ENCODE data around the gene CLINT1.
"Not testable (repeated sequence)": the region's sequence is repeated elsewhere in the genome, so short reads cannot be mapped to it uniquely, and the experiment has no call there.

The CLINT1 gene

DNA sequence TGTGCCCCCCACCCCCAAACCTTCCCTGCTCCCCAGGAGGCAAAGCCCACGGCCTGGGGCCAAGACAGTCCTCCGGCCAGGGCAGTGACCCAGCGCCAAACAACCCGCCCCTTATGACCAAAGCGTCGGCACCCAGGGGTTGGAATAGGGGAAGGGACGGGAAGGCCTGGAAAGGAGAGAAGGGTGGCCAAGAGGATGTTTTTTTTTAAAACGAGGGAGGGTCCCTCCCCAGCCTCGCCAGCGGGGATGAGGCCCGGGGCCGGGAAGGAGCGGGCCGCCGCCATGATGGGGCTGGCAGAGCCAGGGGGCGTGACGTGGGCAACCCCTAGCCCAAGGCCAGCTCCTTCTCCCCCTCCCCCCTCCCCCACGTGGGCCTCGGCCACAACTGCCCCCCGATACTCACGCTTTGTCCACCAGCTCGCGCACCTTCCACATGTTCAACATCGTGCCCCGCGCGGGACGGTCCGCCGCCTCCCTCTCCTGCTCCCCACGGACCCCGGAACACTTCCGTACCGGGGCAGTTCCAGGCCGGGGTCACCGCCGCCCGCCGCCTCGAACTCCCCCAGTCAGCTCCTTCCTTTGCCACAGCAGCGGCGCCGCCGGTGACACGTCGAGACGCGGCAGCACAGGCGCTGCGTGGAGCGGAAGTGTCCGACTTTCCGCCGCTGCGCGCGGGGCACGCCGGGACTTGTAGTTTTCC is at the start of gene CLINT1:
Gene CLINT1, minus strand, starts transcription at position 619 of the 700 bp plus-strand sequence. Its CDS starts 175 bp downstream, at position 444.
- peak; percentile 85 for DNase-seq (ENCODE audit: low spot score)

DNA sequence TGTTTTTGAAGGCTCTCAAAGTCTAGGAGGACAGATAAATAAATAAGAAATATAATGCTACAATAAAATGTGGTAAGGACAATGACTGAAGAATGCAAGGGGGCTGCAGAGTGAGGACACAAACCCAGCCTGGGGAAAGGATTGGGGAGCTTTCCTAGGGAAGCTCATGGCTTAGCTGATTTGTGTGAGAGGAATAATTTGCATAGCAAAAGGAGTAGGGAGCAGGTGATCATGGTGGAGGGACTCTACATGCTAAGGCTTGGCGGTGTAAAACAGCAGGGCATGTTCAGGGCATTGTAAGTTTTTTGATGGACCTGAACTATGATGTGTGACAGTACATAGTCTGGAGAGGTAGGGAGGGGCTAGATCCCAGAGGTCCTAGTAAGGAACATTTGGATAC is 49.5 kb upstream of the CLINT1 start:
- no peak for DNase-seq (ENCODE audit: low spot score)

DNA sequence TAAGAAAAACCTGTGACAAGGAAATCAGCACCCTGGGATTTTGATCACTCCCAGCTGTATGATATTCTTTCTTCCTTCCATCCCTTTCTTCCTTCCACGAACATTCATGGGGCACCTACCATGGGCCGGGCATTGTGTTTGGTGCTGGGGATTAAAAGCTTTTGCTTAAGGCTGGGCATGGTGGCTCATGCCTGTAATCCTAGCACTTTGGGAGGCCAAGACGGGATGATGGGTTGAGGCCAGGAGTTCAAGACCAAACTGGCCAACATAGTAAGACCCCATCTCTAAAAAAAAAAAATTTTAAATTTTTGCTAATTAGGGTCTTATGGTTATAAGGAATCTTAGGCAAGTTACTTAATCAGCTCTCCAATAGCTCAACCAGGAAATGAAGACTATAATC is 48.5 kb upstream of the CLINT1 start:
- no peak for DNase-seq (ENCODE audit: low spot score)

DNA sequence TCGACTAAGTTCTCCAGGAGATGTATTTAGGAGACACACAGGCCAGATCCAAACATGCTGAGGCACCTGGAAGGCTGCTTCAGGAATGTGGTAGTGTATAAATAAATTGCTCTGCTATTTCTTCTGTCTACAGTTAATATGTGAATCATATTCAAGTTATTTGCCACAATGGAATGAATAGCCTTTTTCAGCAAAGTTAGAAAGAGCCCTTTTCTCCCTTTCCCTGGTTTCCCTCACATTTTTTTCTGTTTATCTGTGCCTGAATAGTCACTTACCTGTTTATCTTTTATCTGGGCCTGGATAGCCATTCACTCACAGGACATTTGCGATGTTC is 44.1 kb upstream of the CLINT1 start:
- DNase-seq (ENCODE audit: low spot score), result no peak

DNA sequence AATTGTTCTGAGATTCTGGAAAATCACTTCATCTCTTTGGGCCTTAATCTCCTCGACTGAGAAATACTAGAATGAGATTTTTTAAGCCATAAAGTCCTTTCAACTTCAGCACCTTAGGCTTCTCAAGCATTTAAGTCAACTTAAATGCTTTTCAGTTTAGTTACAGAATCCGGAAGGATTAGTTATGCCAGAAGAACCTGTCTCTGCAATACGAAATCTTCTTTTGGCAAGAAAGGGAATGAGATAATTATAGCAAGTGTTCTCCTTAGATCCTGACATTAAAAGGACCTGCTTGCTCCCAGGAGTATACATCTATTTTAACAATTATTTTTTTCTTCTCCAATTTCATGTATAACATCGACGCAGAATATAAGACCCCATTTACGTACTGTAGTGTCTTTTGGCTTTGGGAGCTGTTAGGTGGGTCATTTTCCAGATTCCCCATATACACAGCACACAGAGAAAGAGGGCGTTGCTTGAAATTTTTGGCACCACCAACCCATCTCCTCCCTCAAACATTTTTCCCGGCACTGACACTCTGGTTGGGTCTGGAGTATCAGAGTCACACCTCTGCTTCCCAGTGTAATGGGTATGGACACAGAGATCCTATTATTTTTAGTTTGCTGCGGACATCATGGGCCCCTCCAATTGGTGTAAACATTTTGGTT is 43.6 kb upstream of the CLINT1 start:
- DNase-seq (ENCODE audit: low spot score), result no peak

DNA sequence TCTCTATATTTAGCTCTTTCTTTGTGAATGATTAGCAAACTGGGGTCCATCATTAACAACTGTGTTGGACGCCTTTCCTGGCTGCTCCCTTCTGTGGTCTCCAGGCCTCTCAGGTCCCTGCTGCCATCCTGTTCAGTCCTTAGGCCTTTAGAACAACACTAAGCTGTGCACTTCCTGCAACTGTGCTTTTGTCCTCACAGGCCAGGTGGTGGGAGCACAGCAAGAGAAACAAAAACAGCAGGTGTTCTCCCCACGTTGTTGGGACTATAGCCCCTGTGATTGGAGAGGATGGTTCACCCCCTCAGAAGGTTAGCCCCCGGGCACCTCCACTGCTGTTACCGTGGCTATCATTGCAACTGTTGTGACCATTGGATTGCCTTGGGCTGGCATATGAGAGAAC is 41.7 kb upstream of the CLINT1 start:
- DNase-seq (ENCODE audit: low spot score), result no peak

DNA sequence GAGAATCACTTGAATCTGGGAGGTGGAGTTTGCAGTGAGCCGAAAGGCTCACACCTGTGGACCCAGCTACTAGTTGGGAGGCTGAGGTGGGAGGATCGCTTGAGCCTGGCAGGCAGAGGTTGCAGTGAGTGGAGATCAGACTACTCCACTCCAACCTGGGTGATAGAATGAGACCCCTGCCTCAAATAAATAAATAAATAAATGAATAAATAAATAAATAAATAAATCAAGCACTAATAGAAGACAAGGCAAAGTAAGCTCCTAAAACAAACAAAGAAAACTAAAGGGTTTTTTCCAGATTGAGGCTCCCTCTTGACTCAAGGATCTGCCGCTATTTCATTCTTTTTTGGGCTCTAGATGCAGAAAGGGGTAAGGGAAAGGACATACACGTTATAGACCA is 34.7 kb upstream of the CLINT1 start:
- no peak for DNase-seq (ENCODE audit: low spot score)

DNA sequence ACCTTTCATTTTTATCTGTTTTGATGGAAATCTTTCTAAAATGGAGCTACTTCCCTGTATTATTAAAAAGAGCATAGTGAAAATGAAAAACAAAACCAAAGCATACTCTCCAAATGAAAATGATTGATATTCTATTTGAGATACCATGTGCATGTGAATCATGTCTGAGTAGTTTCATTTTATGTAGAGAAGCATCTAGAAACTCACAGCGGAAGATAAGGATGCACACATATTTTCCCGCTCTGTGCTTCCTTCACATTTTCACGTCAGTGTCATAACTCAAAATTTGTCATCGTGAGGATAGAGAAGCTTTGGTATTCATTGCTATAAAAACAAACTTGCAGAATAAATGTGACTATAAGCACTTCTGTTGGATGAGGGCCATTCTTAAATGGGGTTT is 34.0 kb upstream of the CLINT1 start:
- DNase-seq (ENCODE audit: low spot score), result no peak

DNA sequence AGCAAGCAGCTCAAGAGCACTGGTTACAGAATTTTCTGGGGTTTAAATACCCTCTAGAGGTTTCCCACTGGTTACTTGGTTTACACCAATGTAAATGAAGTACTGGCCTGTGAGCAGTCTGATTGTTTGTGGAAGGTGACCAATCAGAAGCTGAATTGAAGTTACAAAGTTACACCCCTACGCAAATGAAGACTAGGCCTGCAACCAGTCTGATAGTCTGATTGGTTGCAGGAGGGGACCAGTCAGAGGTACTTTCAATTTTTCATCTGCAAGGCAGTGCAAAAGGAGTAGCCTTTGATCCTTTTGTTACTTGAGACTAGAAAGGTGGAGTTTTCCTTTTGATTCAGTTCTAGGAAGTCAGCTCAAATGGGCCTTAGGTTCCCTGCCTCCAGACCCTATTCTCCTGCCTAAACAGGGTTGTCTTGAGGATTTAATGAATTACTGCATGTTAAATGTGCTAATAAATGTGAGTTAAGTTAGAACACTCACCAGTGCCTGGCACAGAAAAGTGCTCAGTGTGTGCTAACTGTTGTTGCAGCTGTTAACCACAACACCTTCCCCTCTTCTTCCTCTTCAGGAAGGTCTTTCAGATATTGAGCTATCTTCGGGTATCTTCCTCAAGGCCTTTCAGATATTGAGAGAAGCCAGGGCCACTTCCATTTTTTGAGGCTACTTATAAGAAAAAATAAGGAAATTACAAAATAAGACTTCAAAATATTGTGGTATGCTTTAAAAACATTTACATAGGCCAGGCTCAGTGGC is 32.1 kb upstream of the CLINT1 start:
- no peak for DNase-seq (ENCODE audit: low spot score)

DNA sequence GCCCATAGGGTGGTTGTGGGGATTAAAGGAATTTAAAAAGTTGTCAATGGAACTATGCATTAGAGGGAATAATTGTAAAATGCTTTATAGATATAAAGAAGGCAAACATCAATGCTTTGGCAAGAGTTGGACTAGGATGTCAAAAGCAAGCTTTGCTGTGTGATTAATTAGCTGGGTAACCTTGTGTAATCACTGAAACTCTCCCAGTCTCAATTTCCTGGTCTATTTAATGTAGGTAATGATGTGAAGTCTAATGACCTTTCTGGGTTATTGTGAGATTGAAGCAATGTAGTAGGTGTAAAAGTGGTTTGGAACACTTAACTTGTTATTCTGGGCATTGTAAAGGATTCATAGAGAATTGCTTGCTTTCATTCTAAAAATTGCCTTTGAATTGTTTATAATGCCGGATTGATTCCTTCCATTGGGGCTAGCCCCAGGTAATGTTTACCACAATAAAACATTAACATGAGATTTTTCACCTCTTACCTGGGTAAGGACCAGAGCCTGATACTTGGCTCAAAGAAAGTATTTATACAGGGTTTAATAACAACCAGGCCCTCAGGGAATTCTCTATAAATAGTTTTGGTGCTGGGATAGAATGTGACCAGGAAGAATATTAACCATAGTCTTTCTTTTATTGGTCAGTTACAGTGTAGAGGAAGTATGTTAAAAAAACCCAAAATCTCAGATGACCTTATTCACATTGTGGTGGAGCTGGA is 30.0 kb upstream of the CLINT1 start:
- no peak for DNase-seq (ENCODE audit: low spot score)

DNA sequence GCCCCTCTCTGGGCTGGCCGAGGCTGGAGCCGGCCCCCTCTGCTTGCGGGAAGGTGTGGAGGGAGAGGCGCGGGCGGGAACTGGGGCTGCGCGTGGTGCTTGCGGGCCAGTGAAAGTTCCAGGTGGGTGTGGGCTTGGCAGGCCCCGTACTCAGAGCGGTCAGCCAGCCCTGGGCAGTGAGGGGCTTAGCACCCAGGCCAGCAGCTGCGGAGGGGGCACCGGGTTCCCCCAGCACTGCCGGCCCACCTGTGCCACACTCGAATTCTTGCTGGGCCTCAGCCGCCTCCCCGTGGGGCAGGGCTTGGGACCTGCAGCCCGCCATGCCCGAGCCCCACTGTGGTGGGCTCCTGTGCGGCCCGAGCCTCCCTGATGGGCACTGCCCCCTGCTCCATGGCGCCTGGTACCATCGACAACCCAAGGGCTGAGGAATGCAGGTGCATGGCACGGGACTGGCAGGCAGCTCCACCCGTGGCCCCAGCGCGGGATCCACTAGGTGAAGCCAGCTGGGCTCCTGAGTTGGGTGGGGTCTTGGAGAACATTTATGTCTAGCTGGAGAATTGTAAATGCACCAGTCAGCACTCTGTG is 27.9 kb upstream of the CLINT1 start:
- DNase-seq (ENCODE audit: low spot score), result no peak

DNA sequence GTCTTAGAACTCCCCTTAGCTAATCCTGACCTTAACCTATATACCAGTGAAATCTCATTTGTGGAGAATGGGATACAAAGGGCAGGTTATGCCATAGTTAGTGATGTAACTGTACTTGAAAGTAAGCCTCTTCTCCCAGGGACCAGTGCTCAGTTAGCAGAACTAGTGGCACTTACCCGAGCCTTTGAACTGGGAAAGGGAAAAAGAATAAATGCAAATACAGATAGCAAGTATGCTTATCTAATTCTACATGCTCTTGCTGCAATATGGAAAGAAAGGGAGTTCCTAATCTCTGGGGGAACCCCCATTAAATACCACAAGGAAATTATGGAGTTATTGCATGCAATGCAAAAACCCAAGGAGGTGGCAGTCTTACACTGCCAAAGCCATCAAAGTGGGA is 26.1 kb upstream of the CLINT1 start:
- DNase-seq (ENCODE audit: low spot score), result not testable (repeated sequence)

DNA sequence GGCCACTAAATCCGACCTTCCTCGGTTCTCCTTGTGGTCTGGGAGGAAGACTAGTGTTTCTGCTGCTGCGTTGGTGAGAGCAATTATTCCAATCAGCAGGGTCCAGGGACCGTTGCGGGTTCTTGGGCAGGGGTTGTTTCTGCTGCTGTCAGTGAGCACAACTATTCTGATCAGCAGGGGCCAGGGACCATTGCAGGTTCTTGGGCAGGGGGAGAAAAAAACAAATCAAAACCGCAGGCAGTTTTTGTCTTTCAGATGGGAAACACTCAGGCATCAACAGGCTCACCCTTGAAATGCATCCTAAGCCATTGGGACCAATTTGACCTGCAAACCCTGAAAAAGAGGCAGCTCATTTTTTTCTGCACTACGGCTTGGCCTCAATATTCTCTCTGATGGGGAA is 22.6 kb upstream of the CLINT1 start:
- DNase-seq (ENCODE audit: low spot score), result not testable (repeated sequence)

DNA sequence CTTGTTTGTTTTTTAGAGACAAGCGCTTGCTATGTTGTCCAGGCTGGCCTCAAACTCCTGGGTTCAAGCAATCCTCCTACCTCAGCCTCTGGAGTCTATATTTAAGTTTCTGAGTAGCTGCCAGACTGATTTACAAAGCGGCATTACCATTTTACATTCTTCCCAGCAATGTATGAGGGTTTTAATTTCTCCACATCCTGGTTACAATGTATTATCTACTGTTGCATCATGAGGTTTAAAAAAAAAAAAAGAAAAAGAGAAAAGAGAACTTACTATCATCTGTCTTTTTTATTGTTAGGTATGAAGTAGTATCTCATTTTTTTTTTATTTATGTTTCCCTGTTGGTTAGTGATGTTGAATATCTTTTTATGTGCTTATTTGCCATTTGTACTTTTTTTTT is 18.9 kb upstream of the CLINT1 start:
- DNase-seq (ENCODE audit: low spot score), result no peak

DNA sequence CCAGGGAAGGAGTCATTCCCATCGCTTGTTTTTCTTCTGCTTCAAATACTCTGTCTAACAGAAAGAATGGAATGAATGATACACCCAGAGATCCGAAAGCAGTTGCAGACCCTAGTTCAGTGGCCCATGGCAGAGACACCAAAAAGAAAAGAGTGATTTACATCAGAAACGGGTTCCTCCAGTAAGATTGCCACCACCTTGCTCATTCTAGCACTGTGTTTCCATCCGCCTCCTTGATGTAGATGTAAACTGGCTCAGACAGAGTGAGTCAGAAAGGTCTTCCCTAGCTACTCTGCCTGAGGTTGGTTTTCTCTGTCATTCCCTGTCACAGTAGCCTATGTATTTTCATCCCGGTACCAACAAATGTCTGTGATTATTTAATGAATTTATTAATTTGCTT is 15.9 kb upstream of the CLINT1 start:
- no peak for DNase-seq (ENCODE audit: low spot score)

DNA sequence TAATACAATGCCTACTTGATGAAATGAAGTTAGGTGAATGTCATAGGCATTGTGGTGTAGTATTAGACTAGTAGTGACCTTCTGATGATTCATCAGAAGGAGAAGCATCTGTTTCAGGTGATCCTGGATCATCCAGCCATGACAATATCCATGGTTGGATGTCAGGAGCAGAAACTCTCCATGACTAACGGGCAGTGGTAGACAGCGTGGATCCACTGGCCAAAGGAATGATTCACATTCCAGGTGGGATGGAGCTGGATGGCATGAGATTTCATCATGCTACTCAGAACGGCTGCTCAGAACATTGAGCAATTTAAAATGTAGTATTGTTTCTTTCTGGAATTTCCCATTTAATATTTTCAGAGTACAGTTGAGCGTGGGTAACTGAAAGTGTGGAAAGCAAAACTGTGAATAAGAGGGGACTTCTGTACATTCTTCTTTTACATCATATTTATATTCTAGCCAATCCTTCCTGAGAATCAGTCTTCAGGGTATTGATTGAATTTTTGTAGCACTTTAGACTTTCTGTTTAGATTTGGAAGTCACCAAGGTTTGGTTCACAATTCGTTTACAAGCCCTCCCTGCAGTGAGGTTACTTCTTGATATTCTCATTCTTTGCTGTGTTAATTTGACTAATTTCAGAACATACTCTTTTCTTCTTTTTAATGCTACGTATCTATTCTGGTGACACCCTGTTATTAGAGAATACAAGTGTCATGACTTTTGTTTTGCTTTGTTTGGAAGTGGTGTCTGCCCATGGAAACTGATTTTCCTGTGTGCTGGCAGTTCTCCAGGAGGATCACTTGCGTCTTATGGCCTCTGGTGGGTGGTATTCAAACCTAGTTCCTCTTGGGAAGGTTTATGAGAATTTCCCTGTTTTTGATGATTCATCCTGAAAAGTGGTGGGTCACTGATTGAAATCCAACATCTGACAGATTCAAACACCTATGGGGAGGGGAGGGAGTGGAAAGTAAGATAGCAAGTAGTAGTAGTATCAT is 12.2 kb upstream of the CLINT1 start:
- DNase-seq (ENCODE audit: low spot score), result no peak

DNA sequence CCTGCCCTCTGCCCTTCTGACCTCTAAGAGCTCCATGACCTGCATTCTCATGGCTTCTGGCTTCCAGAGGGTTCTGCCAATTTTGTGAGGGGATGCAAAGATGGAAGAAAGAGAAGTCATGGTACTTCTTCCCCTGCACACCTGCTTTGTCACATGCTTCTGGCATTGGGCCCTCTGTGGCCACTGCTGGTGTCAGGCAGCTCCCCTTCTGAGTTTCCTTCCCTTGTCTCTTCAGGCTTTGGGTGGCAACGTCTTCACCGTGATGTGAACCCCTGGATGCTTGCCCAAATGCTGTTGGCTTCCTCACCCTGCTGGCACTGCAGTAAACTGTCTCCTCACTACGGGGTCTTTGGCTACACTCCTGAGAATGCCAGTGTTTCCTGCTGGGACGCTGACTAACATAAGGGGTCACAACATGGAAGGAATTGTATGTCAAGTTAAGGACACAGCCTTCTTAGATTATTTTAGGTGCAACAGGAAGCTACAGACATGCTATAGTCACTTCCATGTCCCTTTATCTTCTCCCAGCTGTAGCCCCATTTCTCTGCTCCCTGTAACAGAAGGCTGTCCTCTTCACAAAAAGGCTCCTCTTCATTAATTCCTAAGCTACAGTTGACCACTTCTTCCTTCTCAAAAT is 8.9 kb upstream of the CLINT1 start:
- no peak for DNase-seq (ENCODE audit: low spot score)

DNA sequence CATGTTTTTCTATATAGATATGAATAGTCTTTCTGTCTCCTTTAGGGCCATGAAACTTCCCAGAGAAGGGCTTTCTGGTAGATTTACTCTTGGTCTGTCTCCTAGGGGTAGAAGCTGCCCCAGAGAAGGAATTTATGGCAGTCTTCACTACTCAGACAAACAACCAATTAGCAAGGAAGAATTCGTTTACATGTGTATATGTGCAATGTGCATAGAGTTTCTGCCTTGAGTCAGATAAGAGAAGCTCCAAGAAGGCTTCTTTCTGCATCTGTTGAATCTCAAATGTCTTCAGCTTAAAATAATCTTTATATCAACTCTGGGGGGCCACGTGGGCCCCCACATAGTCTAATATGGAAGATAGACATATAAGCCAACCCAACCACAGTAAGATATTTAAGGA is 7.6 kb upstream of the CLINT1 start:
- DNase-seq (ENCODE audit: low spot score), result no peak

DNA sequence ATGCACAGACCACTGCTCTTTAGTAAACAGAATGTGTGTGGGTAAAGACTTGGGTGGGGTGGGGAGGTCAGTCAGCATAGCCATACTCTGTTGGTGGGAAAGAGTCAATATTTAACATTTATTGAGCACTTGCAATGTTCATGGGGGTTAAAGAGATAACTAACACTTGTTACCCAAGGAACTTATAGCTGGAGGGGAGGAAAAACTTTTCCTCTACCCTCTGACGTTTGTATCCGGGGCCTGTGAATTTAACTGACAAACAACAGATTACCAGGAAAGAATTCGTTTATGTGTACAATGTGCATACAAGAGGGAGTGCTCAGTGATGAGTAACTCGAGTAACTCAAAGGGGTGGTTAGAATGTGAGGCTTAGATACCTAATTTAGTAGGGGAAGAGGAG is 6.8 kb upstream of the CLINT1 start:
- DNase-seq (ENCODE audit: low spot score), result no peak

DNA sequence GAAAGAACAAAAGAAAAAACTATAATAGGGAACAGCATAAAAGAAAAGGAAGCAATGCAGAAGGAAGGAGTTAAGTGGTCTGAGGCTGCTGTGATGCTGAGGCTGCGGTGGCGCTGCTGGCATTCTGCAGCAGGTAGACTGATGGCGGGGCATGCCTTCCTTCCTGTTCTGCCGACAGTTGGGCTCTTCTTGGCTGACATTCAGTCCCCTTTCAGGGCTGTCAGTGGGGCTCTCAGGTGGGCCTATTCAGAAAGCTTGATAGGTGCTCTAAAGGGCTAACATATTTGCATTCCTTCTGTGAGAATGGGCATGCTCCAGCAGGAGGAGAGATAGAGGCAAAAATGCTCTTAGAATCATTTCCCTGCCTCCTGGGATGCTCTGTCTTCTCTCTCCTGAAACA is 5.1 kb upstream of the CLINT1 start:
- no peak for DNase-seq (ENCODE audit: low spot score)

All from globus pallidus (tissue), 1 donor.